D721Med (cell line): ENCODE data around the gene DUS4L.

Experiments used
- DNase-seq: peaks from one replicate; pipeline ENCODE4 v3.0.0; 2011; ENCODE audit warnings: low spot score; ENCODE audit not compliant: insufficient read length
- FAIRE-seq: peaks from 2 replicates; lab custom pipeline; 2011; peaks lifted over from hg19 to GRCh38; lab: Jason Lieb, UNC
- TF ChIP-seq, protein P1 (sequence below): IDR thresholded peaks from 2 replicates; pipeline ENCODE4 v1.5.1; 2012; ENCODE audit warnings: mild to moderate bottlenecking, control low read depth; ENCODE audit not compliant: insufficient read depth; ENCODE audit errors: missing control alignments

The DUS4L gene

GRCh38 chr7:107613948-107614347 is 50.2 kb downstream of the DUS4L start:
- FAIRE-seq (no peak), DNase-seq (no peak)
- TF ChIP-seq, protein P1, sequence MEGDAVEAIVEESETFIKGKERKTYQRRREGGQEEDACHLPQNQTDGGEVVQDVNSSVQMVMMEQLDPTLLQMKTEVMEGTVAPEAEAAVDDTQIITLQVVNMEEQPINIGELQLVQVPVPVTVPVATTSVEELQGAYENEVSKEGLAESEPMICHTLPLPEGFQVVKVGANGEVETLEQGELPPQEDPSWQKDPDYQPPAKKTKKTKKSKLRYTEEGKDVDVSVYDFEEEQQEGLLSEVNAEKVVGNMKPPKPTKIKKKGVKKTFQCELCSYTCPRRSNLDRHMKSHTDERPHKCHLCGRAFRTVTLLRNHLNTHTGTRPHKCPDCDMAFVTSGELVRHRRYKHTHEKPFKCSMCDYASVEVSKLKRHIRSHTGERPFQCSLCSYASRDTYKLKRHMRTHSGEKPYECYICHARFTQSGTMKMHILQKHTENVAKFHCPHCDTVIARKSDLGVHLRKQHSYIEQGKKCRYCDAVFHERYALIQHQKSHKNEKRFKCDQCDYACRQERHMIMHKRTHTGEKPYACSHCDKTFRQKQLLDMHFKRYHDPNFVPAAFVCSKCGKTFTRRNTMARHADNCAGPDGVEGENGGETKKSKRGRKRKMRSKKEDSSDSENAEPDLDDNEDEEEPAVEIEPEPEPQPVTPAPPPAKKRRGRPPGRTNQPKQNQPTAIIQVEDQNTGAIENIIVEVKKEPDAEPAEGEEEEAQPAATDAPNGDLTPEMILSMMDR = no peak

GRCh38 chr7:107614425-107614824 is 50.7 kb downstream of the DUS4L start:
- DNase-seq = no peak
- TF ChIP-seq, protein P1 = no peak
- FAIRE-seq = peak; percentile 21

DNA sequence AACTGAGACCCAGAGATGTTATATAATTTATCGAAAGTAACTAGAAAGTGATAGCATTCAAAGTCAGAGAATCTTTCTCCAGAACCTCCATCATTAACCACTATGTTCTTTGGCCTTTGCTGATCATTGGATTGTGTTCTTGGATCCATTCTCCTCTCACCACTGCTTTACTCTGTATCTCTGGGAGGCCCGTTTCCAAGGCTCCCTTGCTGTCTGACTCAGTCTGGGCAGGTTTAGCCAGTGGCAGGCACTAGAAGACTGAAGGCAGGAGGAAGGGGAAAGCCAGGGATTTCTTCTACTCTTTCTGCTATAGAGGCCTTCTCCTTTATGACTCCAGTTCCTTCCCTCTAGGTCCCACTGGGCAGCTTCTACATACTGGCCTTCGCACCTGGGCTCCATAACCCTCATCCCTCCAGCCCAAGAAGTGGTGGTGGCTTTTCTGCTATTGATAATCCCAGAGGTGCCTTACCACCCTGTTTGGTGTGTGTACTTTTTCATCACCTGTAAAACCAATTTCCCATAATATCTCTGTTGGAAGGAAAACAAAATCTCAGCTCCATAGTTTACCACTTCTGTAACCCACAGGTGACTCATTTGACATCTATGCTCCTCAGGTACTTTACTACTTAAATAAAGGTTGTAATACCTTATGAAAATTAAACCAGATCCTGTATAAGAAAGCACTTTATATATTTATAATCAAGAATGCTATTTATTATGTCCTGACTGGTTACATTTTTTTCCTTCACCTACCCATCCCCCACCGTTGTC is 52.3 kb downstream of the DUS4L start:
- TF ChIP-seq, protein P1 = no peak
- DNase-seq (no peak), FAIRE-seq (no peak)

DNA sequence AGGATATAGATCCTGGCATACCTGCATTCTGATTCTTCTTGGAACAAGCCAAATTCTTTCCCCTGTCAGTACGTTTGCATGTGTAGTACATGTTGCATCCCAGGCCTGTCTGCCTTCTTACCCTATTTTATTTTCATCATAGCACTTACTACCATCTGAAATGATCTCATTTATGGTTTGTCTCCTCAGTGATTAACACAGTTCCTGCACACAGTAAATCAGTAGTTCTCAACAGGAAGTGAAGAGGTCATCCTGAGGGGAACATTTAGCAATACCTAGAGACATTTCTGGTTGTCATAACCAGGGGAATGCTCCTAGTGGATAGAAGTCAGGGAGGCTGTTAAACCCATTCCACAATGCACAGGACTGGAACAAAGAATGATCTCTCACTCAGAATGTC is 58.7 kb downstream of the DUS4L start:
- no peak for DNase-seq
- no peak for FAIRE-seq
- TF ChIP-seq, protein P1 = no peak

GRCh38 chr7:107622894-107623293 is 59.1 kb downstream of the DUS4L start:
- FAIRE-seq (no peak), DNase-seq (no peak)
- TF ChIP-seq, protein P1 = no peak

DNA sequence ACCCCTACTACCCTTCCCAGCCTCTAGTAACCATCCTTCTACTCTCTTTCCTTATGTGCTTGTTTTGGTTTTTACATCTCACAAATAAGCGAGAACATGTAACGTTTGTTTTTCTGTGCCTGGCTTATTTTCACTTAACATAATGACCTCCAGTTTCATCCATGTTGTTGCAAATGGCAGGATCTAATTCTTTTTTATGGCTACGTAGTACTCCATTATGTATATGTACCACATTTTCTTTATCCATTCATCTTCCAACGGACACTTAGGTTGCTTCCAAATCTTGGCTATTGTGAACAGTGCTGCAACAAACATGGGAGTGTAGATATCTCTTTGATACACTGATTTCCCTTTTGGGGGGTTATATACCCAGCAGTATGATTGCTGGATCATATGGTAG is 63.2 kb downstream of the DUS4L start:
- DNase-seq (no peak), FAIRE-seq (no peak)
- TF ChIP-seq, protein P1 = no peak
